Ovary (tissue), 9 donors: ENCODE data around the gene ATXN10. TPM values are rescaled to one million over a fixed set of nuclear protein-coding genes. Genes with fewer than 3 reads are reported as not detected.

Experiments
- DNase-seq, 5 donors: peaks; one replicate each; pipeline ENCODE4 v3.0.0-alpha.2; 2019 to 2020
- H3K27ac ChIP-seq, 2 donors: fragments of 200-600 bp; one replicate each; pipeline versions ENCODE4 v1.5.1 to v1.8.0; 2019 to 2022
- H3K27me3 ChIP-seq: fragments of 200-600 bp; one replicate; pipeline ENCODE4 v1.8.0; 2022
- H3K36me3 ChIP-seq: fragments of 200-600 bp; sonication (generic); one replicate; pipeline ENCODE4 v1.5.1; 2019
- H3K4me1 ChIP-seq: one replicate; pipeline ENCODE4 v1.8.1; 2013; ENCODE audit warnings: mild to moderate bottlenecking, moderate library complexity; ENCODE audit not compliant: insufficient read depth
- H3K4me3 ChIP-seq: fragments of 200-600 bp; sonication (generic); one replicate; pipeline ENCODE4 v1.5.1; 2017
- H3K9me3 ChIP-seq, 2 donors: fragments of 200-600 bp in 1 of 2; sonication (generic) in 1 of 2; one replicate each; pipeline versions ENCODE4 v1.5.1 to v1.8.1; 2013 to 2019; ENCODE audit warnings: mild to moderate bottlenecking in 1 of 2, moderate library complexity in 1 of 2
- CTCF ChIP-seq, 3 donors: fragments of 450-650 bp in 2 of 3; fragments of 200-600 bp in 1 of 3; IDR thresholded peaks; one replicate each; pipeline versions ENCODE4 v1.5.1 to v1.8.0; 2016 to 2022; ENCODE audit warnings: antibody characterized with exemption in 3 of 3, mild to moderate bottlenecking in 1 of 3
- EP300 ChIP-seq: sonication (generic); formaldehyde crosslinking; IDR thresholded peaks from one replicate; pipeline ENCODE4 v1.6.1; 2017; ENCODE audit warnings: antibody characterized with exemption
- POLR2A ChIP-seq: fragments of 450-650 bp; IDR thresholded peaks from one replicate; pipeline ENCODE4 v1.6.1; 2017; ENCODE audit warnings: antibody characterized with exemption, mild to moderate bottlenecking, moderate library complexity
- WGBS, 3 donors: extraction: QIAGEN DNeasy Blood & Tissue Kit in 1 of 3; methylation state at CpG; one replicate each; pipeline versions ENCODE4 v1.1.5 to v1.1.7; 2013 to 2017; 5-methylcytosine and 5-hydroxymethylcytosine counted together
- intact Hi-C, 4 donors: fragments of 100-400 bp; cut with DNase I; formaldehyde crosslinking; loops; one replicate each; pipeline versions ENCODE4 v1.11.0 to v1.15.1; 2022 to 2023
- polyA plus RNA-seq, 2 donors: library from polyadenylated mRNA; stranded (reverse); fragments of 200-250 nt in 1 of 2; fragments of 350-450 nt in 1 of 2; fragmentation: Illumina TruSeq in 1 of 2; extraction: RNeasy Lipid Tissue Mini Kit (QIAGEN cat#74804) in 1 of 2; gene quantifications; one replicate each; pipeline ENCODE4 v1.2.3, GENCODE V29; 2013 to 2014
- total RNA-seq, 7 donors: library from RNA; depleted of rRNA in 2 of 7; stranded (reverse); fragments of >200 nt in 2 of 7; fragmentation: NEBNext Ultra II Directional in 3 of 7; extraction: Animal tissue kit (Norgen Biotek cat#: 25700) in 3 of 7; gene quantifications; one replicate each; pipeline versions ENCODE4 v1.1.0 to v1.2.4, GENCODE V29; 2016 to 2023
- donor health status: DM: no; HTN: no; CAD: no; lungs with moderate emphysema.
- donor health status: DM: no; HTN: no; CAD: no.
- donor health status: Bipolar disorder and iron deficiency.
- donor health status: DM: yes; HTN: yes; CAD: no.
- donor health status: DM: no; HTN: no; CAD: no.
- donor health status: DM: yes; HTN: yes; CAD: no.

ATXN10 gene
- total and polyA plus RNA-seq, 9 donors = 77.4 to 241 (median 175) TPM

- 81 to 95% (median 94%) methylated on average over 5 of the region's 5 CpGs for WGBS, 3 donors
- H3K36me3 ChIP-seq = no peaks in the 10 kb centered on the region
- H3K4me1 ChIP-seq = peaks cover 2% of the 10 kb centered on the region
- no peak overlapping the region for H3K27ac ChIP-seq
- H3K27me3 ChIP-seq = no peaks in the 10 kb centered on the region
- intact Hi-C loops = no loop called here
- no peak for DNase-seq
- no peaks in the 10 kb centered on the region for H3K9me3 ChIP-seq
- no peak overlapping the region for H3K4me3 ChIP-seq
- TF ChIP-seq POLR2A (no peak), EP300 (no peak), CTCF (IDR thresholded peaks at IDR 0.05) (no peak)
These were observed 72.8 kb downstream of the ATXN10 start for GRCh38 chr22:45744442-45744841.

DNA sequence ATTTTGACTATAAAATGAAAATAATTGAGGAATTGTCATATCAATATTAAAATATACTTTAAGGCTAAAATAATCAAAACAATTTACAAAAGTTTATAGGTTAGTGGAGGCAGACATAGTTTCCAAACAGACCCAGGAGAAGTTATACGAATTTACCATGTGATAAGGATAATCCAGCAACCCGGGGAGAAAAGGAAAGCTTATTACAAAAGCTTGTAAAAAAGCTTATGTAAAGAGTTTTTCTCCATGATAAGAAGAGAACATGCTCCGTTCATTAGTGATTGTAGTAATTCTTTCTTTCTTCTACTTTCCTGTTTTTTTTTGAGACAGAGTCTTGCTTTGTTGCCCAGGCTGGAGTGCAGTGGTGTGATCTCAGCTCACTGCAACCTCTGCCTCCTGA is 79.0 kb downstream of the ATXN10 start:
- no peak overlapping the region for H3K4me3 ChIP-seq
- no peaks in the 10 kb centered on the region for H3K9me3 ChIP-seq
- no peaks in the 10 kb centered on the region for H3K36me3 ChIP-seq
- no peaks in the 10 kb centered on the region for H3K27me3 ChIP-seq
- peaks cover 4% of the 10 kb centered on the region for H3K4me1 ChIP-seq
- intact Hi-C loops = no loop called here
- WGBS, 3 donors = 49 to 60% (median 51%) methylated on average over 3 of the region's 3 CpGs
- H3K27ac ChIP-seq = no peak overlapping the region
- DNase-seq = no peak
- TF ChIP-seq EP300 = no peak
- TF ChIP-seq CTCF (IDR thresholded peaks at IDR 0.05) = no peak
- TF ChIP-seq POLR2A = no peak

DNA sequence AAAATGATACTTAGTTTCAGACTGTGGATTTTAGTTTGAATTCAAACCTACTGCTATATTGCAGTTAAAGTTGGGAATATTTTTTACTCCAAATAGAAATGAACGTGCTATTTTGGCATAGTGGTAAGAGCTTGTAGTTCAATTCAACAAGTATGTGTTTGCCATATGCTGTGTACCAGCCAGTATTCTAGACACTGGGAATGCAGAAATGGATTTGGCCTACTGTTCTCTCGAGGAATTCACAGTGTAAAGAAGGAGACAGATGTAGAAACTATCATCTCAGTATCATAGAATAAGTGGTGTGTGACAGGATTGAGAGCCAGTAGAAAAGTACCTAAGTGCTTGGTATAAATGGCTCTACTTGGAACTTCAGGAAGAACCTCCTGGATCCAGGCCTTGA is 80.4 kb downstream of the ATXN10 start:
- H3K4me3 ChIP-seq = no peak overlapping the region
- no peaks in the 10 kb centered on the region for H3K27me3 ChIP-seq
- WGBS, 3 donors = 86 to 89% (median 88%) methylated on average over 2 of the region's 2 CpGs
- intact Hi-C loops = no loop called here
- no peak overlapping the region for H3K27ac ChIP-seq
- H3K36me3 ChIP-seq = no peaks in the 10 kb centered on the region
- TF ChIP-seq POLR2A (no peak), CTCF (IDR thresholded peaks at IDR 0.05) (no peak), EP300 (no peak)
- H3K9me3 ChIP-seq = no peaks in the 10 kb centered on the region
- peaks cover 2% of the 10 kb centered on the region for H3K4me1 ChIP-seq
- no peak for DNase-seq

GRCh38 chr22:45754822-45755221 is 83.2 kb downstream of the ATXN10 start:
- H3K27me3 ChIP-seq = no peaks in the 10 kb centered on the region
- TF ChIP-seq POLR2A (no peak), CTCF (IDR thresholded peaks at IDR 0.05) (no peak), EP300 (no peak)
- no peak for DNase-seq
- no peaks in the 10 kb centered on the region for H3K9me3 ChIP-seq
- intact Hi-C loops = no loop called here
- H3K4me1 ChIP-seq = peaks cover 5% of the 10 kb centered on the region
- H3K27ac ChIP-seq = no peak overlapping the region
- no peak overlapping the region for H3K4me3 ChIP-seq
- 77 to 88% (median 86%) methylated on average over 3 of the region's 3 CpGs for WGBS, 3 donors
- no peaks in the 10 kb centered on the region for H3K36me3 ChIP-seq

DNA sequence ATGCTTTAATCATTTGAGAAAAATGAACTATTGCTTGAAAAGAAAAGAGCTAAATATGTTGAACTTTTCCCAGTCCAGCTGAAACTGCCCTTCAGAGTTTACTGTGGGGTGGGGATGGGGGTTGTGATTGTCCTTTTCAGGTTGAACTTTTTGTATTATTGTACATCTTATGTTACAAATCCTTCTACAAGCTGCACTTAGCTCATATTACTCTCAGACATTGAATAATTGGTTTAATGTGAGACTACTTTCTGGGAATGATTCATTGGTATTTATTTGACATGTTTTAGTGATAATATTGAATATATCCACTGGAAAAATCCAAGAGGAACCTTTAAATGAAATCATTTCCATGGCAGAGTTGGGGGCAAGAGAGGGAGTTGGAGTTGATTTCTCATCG is 84.9 kb downstream of the ATXN10 start:
- H3K4me3 ChIP-seq = no peak overlapping the region
- H3K27me3 ChIP-seq = no peaks in the 10 kb centered on the region
- TF ChIP-seq POLR2A = no peak
- TF ChIP-seq CTCF (IDR thresholded peaks at IDR 0.05) = no peak
- no peak for TF ChIP-seq EP300
- DNase-seq = no peak
- peaks cover 5% of the 10 kb centered on the region for H3K4me1 ChIP-seq
- H3K9me3 ChIP-seq = no peaks in the 10 kb centered on the region
- no peak overlapping the region for H3K27ac ChIP-seq
- 2 to 9% (median 7%) methylated on average over 1 of the region's 1 CpG for WGBS, 3 donors
- H3K36me3 ChIP-seq = no peaks in the 10 kb centered on the region
- intact Hi-C loops = no loop called here
